Measurements from ENCODE around the gene KIT. TPM values are rescaled to one million over a fixed set of nuclear protein-coding genes. Genes with fewer than 3 reads are reported as not detected.

The KIT gene
- total and polyA plus RNA-seq, 2 donors (not counting 1 experiment from before 2014, with no cell fraction given) = 0.50 to 19.9 TPM

DNA sequence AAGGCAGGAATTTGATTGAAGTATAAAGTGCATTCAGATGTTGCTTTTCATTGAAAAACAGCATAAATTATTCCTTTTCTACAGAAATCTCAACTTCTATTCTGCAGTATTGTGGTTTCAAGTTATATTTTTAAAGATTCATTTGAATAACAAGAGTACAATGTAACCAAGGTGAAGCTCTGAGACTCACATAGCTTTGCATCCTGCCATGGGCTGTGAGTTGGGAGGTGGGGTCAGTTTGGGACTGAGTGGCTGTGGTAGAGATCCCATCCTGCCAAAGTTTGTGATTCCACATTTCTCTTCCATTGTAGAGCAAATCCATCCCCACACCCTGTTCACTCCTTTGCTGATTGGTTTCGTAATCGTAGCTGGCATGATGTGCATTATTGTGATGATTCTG, 69.2 kb downstream of the KIT start:
- no peaks in the 10 kb centered on the region for H3K9me3 ChIP-seq (ENCODE audit: control insufficient read depth, insufficient read depth, low read depth, low read length)
- no peak overlapping the region for H2AFZ ChIP-seq (ENCODE audit: low read length)
- no peak overlapping the region for H3K4me3 ChIP-seq (replicated peaks in 1 of 4; ENCODE audit: control extremely low read depth in 1 of 4, insufficient read depth in 1 of 4, low read depth in 3 of 4, low read length in 4 of 4)
- H3K4me1 ChIP-seq (ENCODE audit: control insufficient read depth, extremely low read depth, insufficient read depth, low read length) = no peaks in the 10 kb centered on the region
- H3K36me3 ChIP-seq (ENCODE audit: control insufficient read depth, insufficient read depth, low read length) = no peaks in the 10 kb centered on the region
- H4K20me1 ChIP-seq (ENCODE audit: control insufficient read depth, extremely low read depth, insufficient read depth, low read length) = no peaks in the 10 kb centered on the region
- H3K27ac ChIP-seq (ENCODE audit: insufficient read depth, low read length) = no peak overlapping the region
- H3K4me2 ChIP-seq (ENCODE audit: extremely low read depth, insufficient read depth, low read length) = no peak overlapping the region
- no peak overlapping the region for H3K9ac ChIP-seq (ENCODE audit: insufficient read depth, low read length)
- TF ChIP-seq EZH2 (IDR thresholded peaks at IDR 0.05; ENCODE audit: low read length, missing control alignments) (no peak), CTCF (conservative IDR thresholded peaks at IDR 0.05 in 1 of 2, IDR thresholded peaks at IDR 0.05 in 1 of 2; ENCODE audit: low read depth in 1 of 2, low read length in 2 of 2) (no peak)
- H3K27me3 ChIP-seq (ENCODE audit: control insufficient read depth, insufficient read depth, low read length) = no peaks in the 10 kb centered on the region
- DNase-seq (ENCODE audit: low read depth in 2 of 2) = no peak
- H3K79me2 ChIP-seq (ENCODE audit: control insufficient read depth, insufficient read depth, low read length) = no peaks in the 10 kb centered on the region

- Histone ChIP-seq H3K4me1 (ENCODE audit: control insufficient read depth, extremely low read depth, insufficient read depth, low read length) (no peaks in the 10 kb centered on the region), H3K4me3 (replicated peaks in 1 of 4; ENCODE audit: control extremely low read depth in 1 of 4, insufficient read depth in 1 of 4, low read depth in 3 of 4, low read length in 4 of 4) (no peak overlapping the region), H2AFZ (ENCODE audit: low read length) (no peak overlapping the region), H3K9me3 (ENCODE audit: control insufficient read depth, insufficient read depth, low read depth, low read length) (no peaks in the 10 kb centered on the region), H4K20me1 (ENCODE audit: control insufficient read depth, extremely low read depth, insufficient read depth, low read length) (no peaks in the 10 kb centered on the region), H3K79me2 (ENCODE audit: control insufficient read depth, insufficient read depth, low read length) (no peaks in the 10 kb centered on the region), H3K9ac (ENCODE audit: insufficient read depth, low read length) (no peak overlapping the region), H3K36me3 (ENCODE audit: control insufficient read depth, insufficient read depth, low read length) (no peaks in the 10 kb centered on the region), H3K4me2 (ENCODE audit: extremely low read depth, insufficient read depth, low read length) (no peak overlapping the region), H3K27me3 (ENCODE audit: control insufficient read depth, insufficient read depth, low read length) (no peaks in the 10 kb centered on the region), H3K27ac (ENCODE audit: insufficient read depth, low read length) (no peak overlapping the region)
- DNase-seq (ENCODE audit: low read depth in 2 of 2) = no peak
- TF ChIP-seq CTCF (conservative IDR thresholded peaks at IDR 0.05 in 1 of 2, IDR thresholded peaks at IDR 0.05 in 1 of 2; ENCODE audit: low read depth in 1 of 2, low read length in 2 of 2) (no peak), EZH2 (IDR thresholded peaks at IDR 0.05; ENCODE audit: low read length, missing control alignments) (no peak)
These were observed 69.6 kb downstream of the KIT start for GRCh38 chr4:54727346-54727745.

- no peak overlapping the region for H3K9ac ChIP-seq (ENCODE audit: insufficient read depth, low read length)
- H3K4me2 ChIP-seq (ENCODE audit: extremely low read depth, insufficient read depth, low read length) = no peak overlapping the region
- H4K20me1 ChIP-seq (ENCODE audit: control insufficient read depth, extremely low read depth, insufficient read depth, low read length) = no peaks in the 10 kb centered on the region
- no peaks in the 10 kb centered on the region for H3K79me2 ChIP-seq (ENCODE audit: control insufficient read depth, insufficient read depth, low read length)
- H3K27me3 ChIP-seq (ENCODE audit: control insufficient read depth, insufficient read depth, low read length) = no peaks in the 10 kb centered on the region
- no peak overlapping the region for H3K27ac ChIP-seq (ENCODE audit: insufficient read depth, low read length)
- H3K9me3 ChIP-seq (ENCODE audit: control insufficient read depth, insufficient read depth, low read depth, low read length) = no peaks in the 10 kb centered on the region
- no peaks in the 10 kb centered on the region for H3K4me1 ChIP-seq (ENCODE audit: control insufficient read depth, extremely low read depth, insufficient read depth, low read length)
- H3K36me3 ChIP-seq (ENCODE audit: control insufficient read depth, insufficient read depth, low read length) = no peaks in the 10 kb centered on the region
- H3K4me3 ChIP-seq (replicated peaks in 1 of 4; ENCODE audit: control extremely low read depth in 1 of 4, insufficient read depth in 1 of 4, low read depth in 3 of 4, low read length in 4 of 4) = no peak overlapping the region
- no peak for DNase-seq (ENCODE audit: low read depth in 2 of 2)
- H2AFZ ChIP-seq (ENCODE audit: low read length) = no peak overlapping the region
- no peak for TF ChIP-seq EZH2 (IDR thresholded peaks at IDR 0.05; ENCODE audit: low read length, missing control alignments)
- no peak for TF ChIP-seq CTCF (conservative IDR thresholded peaks at IDR 0.05 in 1 of 2, IDR thresholded peaks at IDR 0.05 in 1 of 2; ENCODE audit: low read depth in 1 of 2, low read length in 2 of 2)
These were observed 70.6 kb downstream of the KIT start for GRCh38 chr4:54728368-54728767.
